ENCODE measurements around the gene CLIP1. TPM values are rescaled to one million over a fixed set of nuclear protein-coding genes. Genes with fewer than 3 reads are reported as not detected.
A peak's percentile ranks its signal among the peaks of the same experiment; 100 is the strongest.
"Not testable (repeated sequence)": the region's sequence is repeated elsewhere in the genome, so short reads cannot be mapped to it uniquely, and the experiment has no call there.

CLIP1 gene
- total RNA-seq (2014; rRNA removed; shearing (Covaris generic)), result 70.3 and 84.2 TPM in 2 replicates
- 62.9 and 88.6 TPM in 2 replicates for polyA plus RNA-seq (2015; cell fraction: cytosol; rRNA removed)
- 87.6 and 88.7 TPM in 2 replicates for polyA plus RNA-seq (2015; cell fraction: nucleus; rRNA removed)

- peak; percentile 63 for DNase-seq (ENCODE audit: low read depth, low spot score)
- in situ Hi-C loops (cut with HindIII; ENCODE audit: low pct_unique_long_range_greater_than_20kb, low sequenced_read_pairs), result no loop called here
Measured at GRCh38 chr12:122421821-122422729, at the start of gene CLIP1. TSS of gene CLIP1 (minus strand) at chr12:122422669. CDS start at chr12:122380452, 42,217 bp downstream.

- in situ Hi-C loops (cut with HindIII; ENCODE audit: low pct_unique_long_range_greater_than_20kb, low sequenced_read_pairs), result no loop called here
- peak; percentile 85 for DNase-seq (ENCODE audit: low read depth, low spot score)
Measured at GRCh38 chr12:122471324-122472226, 49.1 kb upstream of the CLIP1 start.

- in situ Hi-C loops (cut with HindIII; ENCODE audit: low pct_unique_long_range_greater_than_20kb, low sequenced_read_pairs), result not testable (repeated sequence)
Measured at GRCh38 chr12:122470576-122470975, 48.1 kb upstream of the CLIP1 start.

GRCh38 chr12:122469856-122470255 is 47.4 kb upstream of the CLIP1 start:
- in situ Hi-C loops (cut with HindIII; ENCODE audit: low pct_unique_long_range_greater_than_20kb, low sequenced_read_pairs); DNase-seq (ENCODE audit: low read depth, low spot score): not testable (repeated sequence)

More at GRCh38 chr12:122470576-122470975, 48.1 kb upstream of the CLIP1 start:
- not testable (repeated sequence) for DNase-seq (ENCODE audit: low read depth, low spot score)

- in situ Hi-C loops (cut with HindIII; ENCODE audit: low pct_unique_long_range_greater_than_20kb, low sequenced_read_pairs), result no loop called here
- DNase-seq (ENCODE audit: low read depth, low spot score), result no peak
Measured at GRCh38 chr12:122467983-122468382, 45.5 kb upstream of the CLIP1 start.

- DNase-seq (ENCODE audit: low read depth, low spot score), result peak; percentile 98
- in situ Hi-C loops (cut with HindIII; ENCODE audit: low pct_unique_long_range_greater_than_20kb, low sequenced_read_pairs), result not testable (repeated sequence)
Measured at GRCh38 chr12:122464317-122465042, 42.0 kb upstream of the CLIP1 start.

- in situ Hi-C loops (cut with HindIII; ENCODE audit: low pct_unique_long_range_greater_than_20kb, low sequenced_read_pairs), result no loop called here
- DNase-seq (ENCODE audit: low read depth, low spot score), result no peak
Measured at GRCh38 chr12:122460641-122461040, 38.2 kb upstream of the CLIP1 start.

GRCh38 chr12:122460061-122460460 is 37.6 kb upstream of the CLIP1 start:
- in situ Hi-C loops (cut with HindIII; ENCODE audit: low pct_unique_long_range_greater_than_20kb, low sequenced_read_pairs), result no loop called here
- DNase-seq (ENCODE audit: low read depth, low spot score), result no peak

GRCh38 chr12:122459211-122459610 is 36.7 kb upstream of the CLIP1 start:
- DNase-seq (ENCODE audit: low read depth, low spot score), result no peak
- in situ Hi-C loops (cut with HindIII; ENCODE audit: low pct_unique_long_range_greater_than_20kb, low sequenced_read_pairs), result no loop called here

- in situ Hi-C loops (cut with HindIII; ENCODE audit: low pct_unique_long_range_greater_than_20kb, low sequenced_read_pairs), result no loop called here
Measured at GRCh38 chr12:122458105-122459035, 35.9 kb upstream of the CLIP1 start.

GRCh38 chr12:122457627-122458026 is 35.2 kb upstream of the CLIP1 start:
- no peak for DNase-seq (ENCODE audit: low read depth, low spot score)
- in situ Hi-C loops (cut with HindIII; ENCODE audit: low pct_unique_long_range_greater_than_20kb, low sequenced_read_pairs), result no loop called here

More at GRCh38 chr12:122458105-122459035, 35.9 kb upstream of the CLIP1 start:
- DNase-seq (ENCODE audit: low read depth, low spot score), result no peak

- DNase-seq (ENCODE audit: low read depth, low spot score), result no peak
- in situ Hi-C loops (cut with HindIII; ENCODE audit: low pct_unique_long_range_greater_than_20kb, low sequenced_read_pairs), result no loop called here
Measured at GRCh38 chr12:122454739-122455138, 32.3 kb upstream of the CLIP1 start.

- in situ Hi-C loops (cut with HindIII; ENCODE audit: low pct_unique_long_range_greater_than_20kb, low sequenced_read_pairs), result no loop called here
- no peak for DNase-seq (ENCODE audit: low read depth, low spot score)
Measured at GRCh38 chr12:122454250-122454721, 31.8 kb upstream of the CLIP1 start.

GRCh38 chr12:122452701-122453285 is 30.3 kb upstream of the CLIP1 start:
- in situ Hi-C loops (cut with HindIII; ENCODE audit: low pct_unique_long_range_greater_than_20kb, low sequenced_read_pairs), result no loop called here
- DNase-seq (ENCODE audit: low read depth, low spot score), result no peak

GRCh38 chr12:122449317-122449716 is 26.8 kb upstream of the CLIP1 start:
- in situ Hi-C loops (cut with HindIII; ENCODE audit: low pct_unique_long_range_greater_than_20kb, low sequenced_read_pairs), result no loop called here

GRCh38 chr12:122447825-122448224 is 25.4 kb upstream of the CLIP1 start:
- in situ Hi-C loops (cut with HindIII; ENCODE audit: low pct_unique_long_range_greater_than_20kb, low sequenced_read_pairs); DNase-seq (ENCODE audit: low read depth, low spot score): not testable (repeated sequence)

More at GRCh38 chr12:122449317-122449716, 26.8 kb upstream of the CLIP1 start:
- DNase-seq (ENCODE audit: low read depth, low spot score), result peak; percentile 58
